ENCODE data around the gene RPTOR.
"Not testable (repeated sequence)": the region's sequence is repeated elsewhere in the genome, so short reads cannot be mapped to it uniquely, and the experiment has no call there.

Gene RPTOR

DNA sequence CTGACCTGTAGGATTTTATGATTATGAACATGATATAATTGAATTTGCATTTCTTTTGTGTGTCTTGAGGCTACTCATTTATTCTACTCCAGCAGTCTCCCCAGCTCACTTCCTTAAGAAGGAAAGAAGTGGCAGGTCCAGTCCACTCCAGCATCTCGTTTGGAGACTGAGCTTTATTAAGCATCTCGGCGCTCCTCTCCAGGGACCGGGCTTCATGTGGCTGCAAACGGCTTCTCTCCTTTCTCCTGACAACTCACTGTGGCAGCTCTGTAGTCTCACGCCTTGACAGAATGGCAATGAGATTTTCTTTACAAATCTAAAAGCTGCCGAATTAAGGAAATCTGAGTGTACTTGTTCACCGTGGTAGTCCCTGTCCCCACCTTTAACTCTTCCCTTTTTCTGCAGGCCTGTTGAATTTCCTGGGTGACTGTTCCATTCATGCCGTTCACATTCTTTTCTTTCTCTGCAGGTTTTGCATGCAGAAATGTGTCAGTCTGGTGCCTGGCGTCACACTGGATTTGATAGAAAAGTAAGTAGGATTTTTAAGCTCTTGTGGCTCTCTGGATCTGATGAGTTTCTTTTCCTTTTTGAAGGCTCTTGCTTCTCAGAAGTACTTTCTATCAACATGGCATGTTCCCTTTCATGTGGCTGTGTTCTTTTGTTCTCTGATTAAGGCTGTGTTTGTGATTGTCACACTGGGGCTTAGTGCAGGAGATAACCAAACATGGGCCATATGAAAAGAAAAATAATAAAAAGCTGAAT, 246.5 kb downstream of the RPTOR start:
- no peak for DNase-seq

DNA sequence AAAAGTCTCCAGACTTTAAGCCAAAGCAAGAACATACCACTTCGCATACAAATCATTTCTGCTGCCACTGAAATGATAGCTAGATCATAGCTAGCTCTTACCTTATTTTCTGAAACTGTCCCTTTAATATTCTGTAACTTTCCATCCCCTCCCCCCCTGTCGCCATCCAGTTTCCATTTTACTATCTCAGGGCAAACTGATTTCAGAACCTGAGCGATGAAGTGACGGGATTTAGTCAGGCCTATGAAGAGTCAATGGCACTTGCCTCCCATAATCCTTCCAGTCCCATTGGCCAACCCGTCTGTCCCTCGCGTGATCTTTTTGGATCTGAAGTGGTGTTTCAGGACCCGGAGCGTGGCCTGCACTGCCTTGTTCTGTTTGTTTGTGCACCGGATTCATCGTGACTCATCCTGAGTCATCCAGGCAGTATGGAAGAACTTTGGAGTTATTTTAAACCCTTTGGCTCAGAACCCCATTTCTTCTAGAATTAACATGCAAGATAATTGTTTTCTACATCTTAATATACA, 247.2 kb downstream of the RPTOR start:
- no peak for DNase-seq

DNA sequence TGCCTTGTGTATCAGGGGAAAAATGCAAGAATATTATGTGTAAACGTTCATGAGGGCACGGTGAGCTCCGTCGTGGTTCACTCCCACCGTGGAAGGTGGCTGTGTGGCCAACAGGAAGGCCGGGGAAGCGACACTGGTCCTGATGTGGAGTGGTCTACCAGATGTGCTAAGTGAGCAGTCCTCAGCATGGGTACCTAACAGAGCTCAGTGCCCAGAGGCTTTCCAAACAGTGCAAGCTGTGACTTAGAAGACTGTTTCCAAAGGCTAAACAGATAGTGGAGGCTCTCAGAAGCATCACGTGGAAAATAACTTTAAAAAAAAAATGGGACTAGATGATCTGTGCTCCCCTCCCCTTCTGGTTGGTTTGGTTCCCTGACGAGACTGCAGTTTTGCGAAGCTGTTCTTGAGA, 247.7 kb downstream of the RPTOR start:
- no peak for DNase-seq

DNA sequence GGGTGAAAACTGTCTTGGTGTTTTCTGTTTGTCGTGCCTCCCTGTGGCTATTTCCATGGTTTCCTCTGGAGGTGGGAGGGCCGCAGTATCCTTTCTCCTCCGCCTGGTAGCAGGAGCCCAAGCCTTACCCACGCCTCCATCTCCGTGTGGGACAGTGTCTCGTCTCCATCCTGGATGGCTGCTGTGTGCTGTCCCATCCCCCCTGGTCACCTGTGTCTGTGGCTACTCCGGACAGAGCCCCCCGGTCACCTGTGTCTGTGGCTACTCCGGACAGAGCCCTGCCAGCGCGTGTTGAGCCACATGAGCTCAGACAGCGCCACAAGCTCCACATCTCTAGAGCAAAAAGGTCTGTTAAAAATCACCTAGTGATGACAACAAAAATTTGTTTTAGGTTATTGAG, 248.8 kb downstream of the RPTOR start:
- no peak for DNase-seq

DNA sequence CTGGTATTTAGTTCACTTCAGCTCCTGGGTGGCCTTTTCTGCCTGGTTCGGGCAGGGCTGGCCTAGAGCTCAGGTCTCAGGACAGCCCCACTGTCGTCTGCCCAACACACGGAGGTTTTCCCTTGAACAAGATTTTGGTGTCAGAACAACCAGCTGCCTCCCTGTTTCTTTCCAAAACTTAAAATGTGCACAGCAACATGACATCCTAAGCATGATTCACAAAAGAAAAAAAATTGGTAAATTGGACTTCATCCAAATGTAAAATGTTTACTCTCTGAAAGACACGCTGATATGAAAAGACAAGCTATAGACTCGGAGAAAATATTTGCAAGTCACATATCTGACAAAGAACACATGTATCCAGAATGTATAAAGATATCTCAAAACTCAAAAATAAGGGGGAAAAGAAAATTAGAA, 249.2 kb downstream of the RPTOR start:
- no peak for DNase-seq

DNA sequence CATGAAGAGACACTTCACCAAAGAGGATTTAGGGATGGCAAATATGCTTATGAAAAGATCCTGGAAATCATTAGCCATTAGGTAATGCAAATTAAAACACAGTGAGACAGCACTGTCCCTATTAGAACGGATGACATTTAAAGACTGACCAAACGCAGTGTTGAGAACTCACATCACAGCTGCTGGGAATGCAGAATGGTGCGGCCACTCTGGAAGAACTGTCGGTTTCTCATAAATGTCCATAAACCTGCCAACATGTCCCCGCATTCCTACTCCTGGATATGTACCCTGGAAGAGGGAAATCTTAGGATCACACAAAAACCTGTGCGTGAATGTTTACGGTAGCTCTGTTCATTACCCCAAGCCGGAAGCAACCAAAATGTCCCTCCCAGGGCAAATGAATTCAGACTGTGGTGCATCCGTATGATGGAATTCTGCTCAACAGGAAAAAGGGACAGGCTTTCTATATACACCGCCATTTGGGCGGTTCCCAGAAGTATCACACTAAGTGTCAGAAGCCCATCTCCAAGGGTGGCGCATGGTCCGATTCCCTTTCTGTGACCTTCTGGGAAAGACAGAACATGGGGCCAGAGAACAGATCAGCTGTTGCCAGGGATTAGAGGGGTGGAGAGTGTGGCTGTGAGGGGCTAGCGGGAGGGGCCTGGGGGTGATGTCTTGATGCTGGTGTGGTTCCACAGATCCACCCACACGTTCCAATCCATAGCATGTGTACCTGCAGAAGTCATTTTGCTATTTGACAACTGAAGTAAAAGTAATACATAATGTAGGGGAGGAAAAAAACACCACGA, 249.8 kb downstream of the RPTOR start:
- no peak for DNase-seq

DNA sequence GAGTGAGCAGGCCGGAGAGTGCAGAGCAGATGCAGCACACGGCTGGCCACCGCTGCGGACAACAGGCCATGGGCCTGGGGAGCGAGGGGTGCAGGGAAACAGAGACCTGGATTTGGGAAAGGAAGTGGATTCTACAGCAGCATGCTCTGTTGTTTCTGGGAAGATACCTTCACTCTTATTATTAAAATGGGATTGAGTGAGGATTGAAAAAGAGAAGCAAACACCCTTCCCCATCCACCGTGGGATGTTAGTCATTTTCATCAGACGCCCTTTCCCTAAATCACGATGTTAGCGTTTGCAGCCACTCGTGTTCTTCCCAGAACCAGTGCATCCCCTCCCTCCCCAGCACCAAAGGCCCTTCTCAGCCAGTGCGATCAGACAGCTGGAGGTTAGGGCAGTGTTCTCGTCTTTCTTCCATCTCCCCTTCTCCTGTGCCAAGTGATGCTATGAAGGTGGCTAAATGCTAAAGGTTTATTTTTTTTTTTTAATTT, 250.5 kb downstream of the RPTOR start:
- no peak for DNase-seq

DNA sequence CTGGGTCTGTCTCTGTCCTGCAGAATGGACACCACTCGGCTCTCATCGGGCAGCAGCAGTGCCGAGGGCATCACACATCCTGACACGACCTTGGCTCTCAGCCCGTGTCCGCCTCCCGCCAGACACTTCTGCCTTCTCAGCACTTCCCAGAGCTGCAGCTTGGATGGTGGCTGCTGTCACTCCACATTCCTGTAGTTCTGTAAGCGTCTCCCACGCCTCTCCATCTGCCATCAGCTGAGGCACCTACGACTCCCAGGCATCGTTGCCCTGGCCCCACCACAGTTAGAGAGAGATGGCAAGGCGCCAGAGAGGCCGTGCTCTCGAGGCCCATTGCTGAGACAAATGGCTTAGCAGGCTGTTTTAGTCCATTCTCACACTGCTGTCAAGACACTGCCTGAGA, 251.1 kb downstream of the RPTOR start:
- no peak for DNase-seq

DNA sequence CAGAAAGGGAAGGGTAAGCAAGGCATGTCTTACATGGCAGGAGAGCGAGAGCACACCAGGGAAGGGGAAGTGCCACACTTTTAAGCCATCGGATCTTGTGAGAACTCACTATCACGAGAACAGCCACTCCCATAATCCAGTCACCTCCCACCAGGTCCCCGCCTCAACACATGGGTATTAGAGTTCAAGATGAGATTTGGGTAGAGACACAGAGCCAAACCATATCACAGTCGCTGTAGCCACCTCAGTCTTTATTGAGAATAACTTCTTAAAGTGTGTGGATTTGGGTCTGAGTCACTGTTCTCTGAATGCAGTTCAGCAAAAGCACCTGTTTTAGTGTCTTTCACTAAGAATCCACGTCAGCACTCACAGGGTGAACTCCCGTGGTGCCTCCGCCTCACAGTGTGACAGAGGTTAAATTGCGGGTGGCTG, 251.8 kb downstream of the RPTOR start:
- no peak for DNase-seq

DNA sequence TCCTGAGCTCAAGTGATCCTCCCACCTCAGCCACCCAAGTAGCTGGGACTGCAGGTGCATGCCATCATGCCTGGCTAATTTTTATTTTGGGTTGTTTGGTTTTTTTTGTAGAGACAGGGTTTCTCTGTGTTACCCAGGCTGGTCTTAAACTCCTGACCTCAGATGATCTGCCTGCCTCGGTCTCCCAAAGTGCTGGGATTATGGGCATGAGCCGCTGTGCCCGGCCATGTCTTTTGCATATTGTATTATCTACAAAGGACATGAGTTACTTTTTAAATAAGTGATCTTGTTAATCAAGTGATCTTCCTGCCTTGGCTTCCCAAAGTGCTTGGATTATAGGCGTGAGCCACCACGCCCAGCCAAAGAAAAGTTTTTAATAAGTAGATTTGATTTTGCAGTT, 252.6 kb downstream of the RPTOR start:
- DNase-seq: not testable (repeated sequence)

DNA sequence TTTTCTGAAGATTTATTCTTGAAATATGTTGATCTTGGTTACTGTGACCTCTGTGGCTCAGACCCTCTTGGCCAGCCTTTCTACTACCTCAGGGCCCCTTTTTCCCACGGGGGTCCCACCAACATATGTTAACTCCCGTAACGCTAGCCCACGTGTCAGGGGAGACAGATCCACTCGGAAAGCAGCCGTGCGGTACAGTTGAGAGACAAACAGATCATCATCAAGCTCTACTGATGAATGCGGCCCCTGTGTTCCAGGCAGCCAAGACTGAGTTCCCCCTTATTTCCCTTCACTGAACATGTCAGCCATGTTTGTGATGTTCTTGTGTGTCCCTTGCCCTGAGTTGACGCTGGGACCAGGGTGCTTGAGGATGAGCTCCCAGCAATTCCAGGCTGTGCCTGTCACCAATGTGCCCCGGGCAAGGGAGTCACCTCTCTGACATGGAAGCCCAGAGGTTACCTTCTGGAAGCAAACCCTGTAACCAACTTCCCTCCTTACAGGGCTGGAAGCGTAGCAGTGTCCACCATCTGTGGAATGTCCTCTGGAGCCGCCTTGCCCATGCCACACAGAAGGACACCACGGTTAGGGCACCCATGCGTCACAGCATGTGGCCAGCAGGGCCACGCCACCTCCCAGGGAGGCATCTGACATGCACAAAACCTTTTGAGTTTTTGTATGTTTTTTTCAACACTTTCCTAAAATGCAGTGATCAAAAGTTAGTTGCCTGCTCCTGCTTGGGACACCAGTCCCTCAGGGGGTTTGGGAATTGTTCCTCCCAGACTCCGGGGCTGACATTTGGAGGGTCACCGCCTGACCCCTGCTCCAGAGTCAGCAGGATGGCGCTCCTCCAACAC, 253.3 kb downstream of the RPTOR start:
- DNase-seq: no peak

DNA sequence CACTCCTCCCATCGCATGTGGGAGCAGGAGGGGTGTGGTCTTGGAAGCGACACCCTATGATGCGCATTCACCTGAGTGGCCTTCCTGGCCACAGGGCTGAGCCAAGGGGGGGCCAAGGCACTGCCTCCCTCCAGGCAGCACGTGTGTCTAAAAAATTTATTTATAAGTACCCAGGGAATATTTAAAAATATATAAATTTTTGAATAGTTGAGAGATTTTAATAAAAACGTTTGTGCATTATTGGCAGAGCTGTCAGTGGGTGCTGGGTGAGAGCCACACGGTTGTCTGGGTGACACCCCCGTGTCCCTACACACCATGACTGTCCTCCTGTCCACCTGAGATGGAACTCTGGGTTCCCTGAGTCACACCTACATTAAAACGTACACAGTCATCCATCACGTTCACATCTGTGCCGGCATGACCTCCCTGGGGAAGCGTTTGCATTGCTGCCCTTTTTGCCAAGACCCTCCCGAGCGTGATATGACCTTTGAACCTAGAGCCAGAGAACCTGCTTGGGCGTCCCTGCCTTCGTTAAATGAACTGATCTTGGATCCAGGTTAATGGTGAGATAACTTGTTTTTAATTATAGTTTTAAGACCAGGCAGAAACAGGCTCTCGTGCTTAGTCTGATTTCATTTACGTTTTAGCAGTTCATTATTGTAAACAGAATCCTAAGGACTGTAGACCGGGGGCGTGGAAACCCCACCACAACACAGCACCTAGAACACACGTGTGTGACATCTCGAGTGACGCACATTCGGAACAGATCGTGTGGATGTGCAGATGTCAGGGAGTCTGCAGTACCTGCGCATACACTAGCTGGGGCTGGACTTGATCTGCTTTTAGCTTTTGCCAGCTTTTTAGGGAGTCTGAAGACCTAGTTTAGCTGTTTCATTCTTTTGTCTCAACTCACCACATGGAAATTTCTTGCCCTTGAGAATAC, 254.2 kb downstream of the RPTOR start:
- no peak for DNase-seq

DNA sequence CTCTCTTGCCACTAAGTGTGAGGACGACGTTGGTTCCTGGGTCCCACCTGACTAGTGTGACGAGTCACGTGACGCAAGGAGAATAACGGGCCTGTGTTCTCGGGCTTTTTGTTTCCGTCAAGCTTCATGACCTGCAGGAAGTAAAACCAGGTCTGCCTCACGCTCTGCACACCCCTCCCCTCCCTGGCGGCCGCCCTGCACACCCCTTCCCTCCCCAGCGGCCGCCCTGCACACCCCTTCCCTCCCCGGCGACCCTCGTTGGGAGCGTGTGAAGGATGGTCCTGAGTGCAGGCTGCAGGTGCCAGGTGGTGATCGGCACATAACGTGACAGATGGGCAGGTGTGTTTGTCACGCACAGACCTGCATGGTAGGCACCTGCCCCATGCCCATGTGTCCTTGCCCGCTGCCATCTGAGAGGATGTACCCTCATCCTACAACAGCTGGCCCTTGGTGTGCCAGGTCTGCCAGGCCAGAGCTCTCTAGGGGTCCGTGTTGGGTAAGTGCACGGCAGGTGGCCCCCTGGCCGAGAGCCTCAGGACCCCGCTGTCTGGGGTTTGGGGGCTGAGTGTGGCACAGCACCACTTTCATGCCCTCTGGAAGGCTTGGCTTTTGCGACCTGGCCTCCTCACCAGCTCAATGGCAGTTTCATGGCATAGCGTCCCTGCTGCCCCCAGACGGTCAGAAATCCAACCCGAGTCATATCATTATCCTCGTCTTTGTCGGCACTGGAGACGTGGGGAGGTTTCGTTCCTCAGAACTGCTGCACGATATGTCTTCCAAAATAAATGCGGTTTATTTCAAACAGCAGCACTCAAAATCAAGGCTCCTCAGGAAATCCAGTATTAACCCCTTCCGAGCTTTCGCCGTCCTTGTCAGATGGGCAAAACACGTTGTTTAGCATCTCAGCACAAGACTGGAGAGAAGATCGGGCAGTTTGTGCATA, 255.2 kb downstream of the RPTOR start:
- DNase-seq: no peak

DNA sequence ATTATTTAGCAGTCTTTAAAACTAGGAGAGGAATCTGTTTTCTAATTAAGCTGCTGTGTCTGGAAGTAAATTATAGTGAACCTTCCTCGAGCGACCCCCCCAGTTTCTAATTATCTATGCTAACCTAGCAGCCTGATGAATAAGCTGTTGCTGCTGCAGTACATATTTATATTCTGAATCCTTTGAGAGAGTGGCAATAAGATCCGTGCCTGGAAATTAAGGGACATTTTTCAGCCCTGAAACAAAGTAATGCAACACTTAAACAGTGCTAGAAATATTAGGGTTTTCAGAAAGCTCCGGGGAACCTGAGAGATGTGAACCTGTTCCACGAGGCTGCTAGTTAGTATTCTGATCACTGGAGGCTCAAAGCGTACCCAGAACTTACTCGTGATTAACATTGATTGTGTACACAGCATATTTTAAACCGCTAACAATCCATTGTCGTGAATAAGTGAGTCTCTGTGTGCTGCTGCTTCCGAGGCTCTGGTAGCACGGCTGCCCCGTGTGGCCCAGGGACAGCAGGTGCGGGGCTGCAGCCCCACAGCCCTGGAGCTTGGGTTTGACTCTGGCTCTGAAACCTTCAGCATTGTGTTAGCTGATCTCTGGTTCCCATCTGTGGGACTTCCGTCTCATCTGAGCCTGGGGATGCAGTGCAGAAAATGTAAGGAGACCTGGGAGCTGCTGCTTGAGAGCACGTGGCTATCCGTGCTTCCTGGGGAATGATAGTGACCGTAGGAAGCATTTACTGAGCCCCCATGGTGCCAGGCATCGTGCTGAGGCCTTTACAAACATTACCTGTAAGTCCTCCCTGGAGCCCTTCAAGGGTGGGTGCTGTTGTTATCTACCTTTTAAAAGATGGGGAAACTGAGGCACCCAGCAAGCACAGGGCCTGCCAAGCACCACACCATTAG, 256.1 kb downstream of the RPTOR start:
- no peak for DNase-seq

DNA sequence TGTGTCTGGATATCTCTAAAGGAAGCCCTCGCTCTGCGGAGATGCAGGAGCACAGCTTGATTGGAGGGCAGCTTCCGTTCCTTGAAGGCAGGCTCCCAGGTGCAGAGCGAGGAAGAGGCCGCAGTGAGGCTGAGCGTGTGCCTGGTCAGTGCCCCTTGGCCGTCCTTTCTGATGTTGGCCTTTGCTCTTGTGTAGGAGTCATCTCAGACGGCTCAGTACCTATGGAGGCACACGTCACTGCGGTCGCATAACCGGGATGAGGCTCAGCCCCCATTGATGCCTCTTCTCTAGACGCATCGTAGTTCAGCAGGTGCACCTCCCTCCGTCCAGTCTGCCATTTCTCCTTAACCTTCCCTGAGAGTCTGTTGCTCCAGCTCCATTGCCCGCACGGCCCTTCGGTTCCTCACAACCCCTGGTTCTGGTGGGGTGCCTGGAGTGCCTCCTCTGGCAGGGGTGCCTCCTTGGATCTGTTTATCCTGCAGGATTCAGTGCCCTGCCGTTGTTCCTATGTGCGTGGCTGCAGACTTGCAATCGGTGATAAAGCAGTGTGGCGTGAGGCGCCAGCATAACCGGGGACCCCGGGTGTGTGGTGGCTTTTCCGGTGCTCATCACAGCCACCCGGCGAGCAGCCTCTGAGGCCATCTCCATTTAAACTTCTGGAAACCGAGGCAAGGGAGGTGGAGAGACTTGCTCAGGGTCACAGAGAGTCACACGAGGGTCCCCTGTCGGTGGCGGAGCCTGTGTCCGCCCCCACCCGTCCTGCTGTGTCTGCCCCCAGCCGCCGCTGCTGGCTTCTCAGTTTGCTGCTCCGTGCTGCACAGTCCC, 258.2 kb downstream of the RPTOR start:
- no peak for DNase-seq

DNA sequence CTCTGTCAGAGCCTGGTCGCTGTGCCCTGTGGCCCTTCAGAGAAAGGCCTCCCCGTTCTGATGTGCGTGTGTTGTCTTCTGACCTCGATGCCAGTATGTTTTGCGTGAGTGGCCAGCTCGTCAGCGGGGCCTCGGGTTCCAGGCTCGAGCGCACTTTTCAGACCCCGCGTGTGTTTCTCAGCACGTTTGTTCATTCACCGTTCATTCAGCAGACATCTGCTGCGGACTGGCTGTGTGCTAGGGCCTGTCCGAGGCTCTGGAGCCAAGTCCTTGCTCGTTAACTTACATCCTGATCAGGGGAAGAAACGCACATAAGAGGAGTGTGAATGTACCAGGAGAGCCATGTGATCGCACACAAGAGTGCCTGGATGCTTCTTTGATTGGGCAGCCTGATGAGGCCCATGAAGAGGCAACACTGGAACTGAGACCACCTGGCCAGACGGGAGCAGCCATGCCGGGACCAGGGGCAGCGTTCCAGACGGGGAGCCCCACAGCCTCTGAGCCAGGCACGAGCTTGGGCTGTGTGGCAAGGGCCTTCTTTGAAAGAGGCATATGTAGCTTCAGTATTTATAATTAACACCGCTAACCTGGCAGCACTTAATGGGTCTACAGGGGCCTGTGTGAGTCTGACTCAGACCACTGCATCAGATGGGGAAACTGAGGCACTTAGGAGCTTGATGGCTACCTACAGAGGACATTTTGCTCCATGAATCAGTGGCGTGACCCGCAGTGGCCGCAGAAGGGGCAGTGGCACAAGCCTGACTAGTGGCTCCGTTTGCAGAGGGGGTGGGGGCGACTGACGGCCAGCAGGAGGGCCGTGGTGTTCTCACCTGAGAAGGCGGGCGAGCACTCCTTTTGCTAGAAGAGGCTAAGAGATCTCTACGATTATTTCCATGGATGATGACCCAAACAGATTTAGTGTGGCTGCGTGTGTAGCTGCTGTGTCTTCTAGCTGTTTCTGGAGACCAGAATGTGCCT, 259.1 kb downstream of the RPTOR start:
- no peak for DNase-seq

DNA sequence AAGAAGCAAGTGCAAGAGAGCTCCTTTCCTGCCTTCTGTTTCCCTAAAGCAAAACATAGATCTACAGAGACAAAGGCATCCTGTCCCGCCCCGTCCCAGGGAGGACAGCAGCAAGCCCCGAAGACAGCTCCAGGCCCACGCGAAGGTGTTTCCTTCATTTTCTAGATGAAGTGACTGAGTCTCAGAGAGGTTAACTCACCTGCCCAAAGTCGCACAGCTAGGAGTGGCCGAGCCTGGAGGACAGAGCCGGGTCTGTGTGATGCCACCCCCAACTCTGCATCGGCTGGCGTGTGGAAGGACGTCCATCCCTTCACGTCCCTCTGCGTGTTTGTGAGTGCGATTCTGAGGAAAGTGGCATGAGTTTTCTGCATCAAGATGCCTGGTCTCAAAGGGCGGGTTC, 259.8 kb downstream of the RPTOR start:
- no peak for DNase-seq
